ENCODE measurements around the gene PIGU. TPM values are rescaled to one million over a fixed set of nuclear protein-coding genes. Genes with fewer than 3 reads are reported as not detected.

PIGU gene
- total and polyA plus RNA-seq, 2 of the 13 experiments (the other 11 are each of a cell fraction or from before 2014, with no cell fraction given), result 45.5 to 231 TPM

GRCh38 chr20:34676642-34677373, at the start of gene PIGU (continued):
- TF ChIP-seq SNAPC4 (CRISPR knock-in tag; IDR thresholded peaks at IDR 0.05) (no peak), ZNF746 (CRISPR knock-in tag; IDR thresholded peaks at IDR 0.05) (peak; percentile 86; the same call in 1 of the 2 replicates), POLR2G (IDR thresholded peaks at IDR 0.05; ENCODE audit: low read depth, low read length) (peak; percentile 95), ATF3 (CRISPR knock-in tag; IDR thresholded peaks at IDR 0.05) (peak; percentile 59; the same call in 1 of the 2 replicates), POLR2AphosphoS2 (IDR thresholded peaks at IDR 0.05; ENCODE audit: low read depth, low read length) (no peak), SRSF4 (IDR thresholded peaks at IDR 0.05; ENCODE audit: low read depth, low read length, poor library complexity, severe bottlenecking) (no peak), SRSF1 (optimal IDR thresholded peaks at IDR 0.05; ENCODE audit: low read depth, low read length) (no peak), MXI1 (IDR thresholded peaks at IDR 0.05; ENCODE audit: borderline replicate concordance, low read depth, low read length) (peak; percentile 98), ZFP37 (CRISPR knock-in tag; IDR thresholded peaks at IDR 0.05; ENCODE audit: borderline replicate concordance) (peak; percentile 89), PAXIP1 (CRISPR knock-in tag; conservative IDR thresholded peaks at IDR 0.05) (peak; percentile 66), ZNF574 (CRISPR knock-in tag; IDR thresholded peaks at IDR 0.05) (peak; percentile 95), HOXA7 (CRISPR knock-in tag; IDR thresholded peaks at IDR 0.05) (no peak), ZNF878 (CRISPR knock-in tag; IDR thresholded peaks at IDR 0.05) (no peak), E2F1 (CRISPR knock-in tag; IDR thresholded peaks at IDR 0.05) (peak; percentile 98), LCORL (IDR thresholded peaks at IDR 0.05) (no peak), LCORL (CRISPR knock-in tag; IDR thresholded peaks at IDR 0.05) (peak; percentile 95)
